ENCODE results near the gene THEMIS2. TPM values are rescaled to one million over a fixed set of nuclear protein-coding genes. Genes with fewer than 3 reads are reported as not detected.

Gene THEMIS2
- total RNA-seq, 3 donors from 2014 or later, result 3.8 to 17.7 (median 15.6) TPM

DNA sequence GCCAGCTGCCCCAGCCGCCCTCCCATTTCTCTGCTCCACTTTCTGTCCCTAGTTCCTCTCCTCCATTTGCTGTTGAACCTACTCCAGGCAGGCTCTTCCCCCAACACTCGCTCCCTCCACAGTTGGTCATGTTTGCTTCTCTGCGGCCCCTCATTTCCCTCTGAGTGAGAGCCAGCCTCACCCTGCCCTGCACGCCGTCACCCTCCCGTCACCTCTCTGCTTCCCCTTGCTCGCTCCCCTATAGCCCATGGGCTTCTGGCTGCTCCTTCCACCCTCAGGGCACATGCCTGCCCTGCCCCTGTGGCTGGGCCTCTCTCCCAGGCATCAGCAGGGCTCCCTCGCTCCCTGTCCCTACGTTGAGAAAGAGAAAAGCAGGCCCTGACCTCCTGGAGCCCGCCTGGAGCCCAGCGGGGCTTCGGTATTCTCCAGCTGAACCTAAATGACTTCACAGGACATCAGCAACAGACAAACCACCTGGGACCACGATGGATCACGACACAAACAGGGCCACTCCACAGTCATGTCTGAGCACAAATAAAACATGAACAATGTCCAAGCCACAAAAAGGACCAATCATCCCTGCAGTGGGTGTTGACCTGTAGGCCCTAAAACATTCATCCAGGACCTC, 13.3 kb upstream of the THEMIS2 start:
- peak in 1 of 3 donors; percentile 47 for DNase-seq

GRCh38 chr1:27861436-27861835, 10.9 kb upstream of the THEMIS2 start:
- Histone ChIP-seq H3K36me3 (ENCODE audit: low read depth) (no peaks in the 10 kb centered on the region), H3K4me3 (no peak overlapping the region), H3K4me1 (ENCODE audit: low read depth) (no peaks in the 10 kb centered on the region), H3K9me3 (no peaks in the 10 kb centered on the region)
- DNase-seq, result peak in 1 of 3 donors; percentile 9
- intact Hi-C loops (cut with DNase I, micrococcal nuclease), result no loop called here
- TF ChIP-seq CTCF (IDR thresholded peaks at IDR 0.05), result no peak
- ATAC-seq, result no peak

More for the DNA sequence above, 13.3 kb upstream of the THEMIS2 start:
- H3K9me3 ChIP-seq, result no peaks in the 10 kb centered on the region
- H3K4me1 ChIP-seq (ENCODE audit: low read depth), result no peaks in the 10 kb centered on the region
- ATAC-seq, result no peak
- no peak overlapping the region for H3K4me3 ChIP-seq
- intact Hi-C loops (cut with DNase I, micrococcal nuclease), result loop anchor here in 1 of 2 donors (5.0 kb wide), 1 partner anchor 123 kb away; no protein-coding TSS in a partner anchor
- no peak for TF ChIP-seq CTCF (IDR thresholded peaks at IDR 0.05)
- H3K36me3 ChIP-seq (ENCODE audit: low read depth), result no peaks in the 10 kb centered on the region

GRCh38 chr1:27862004-27862403, 10.3 kb upstream of the THEMIS2 start:
- TF ChIP-seq CTCF (IDR thresholded peaks at IDR 0.05), result no peak
- no peaks in the 10 kb centered on the region for H3K4me1 ChIP-seq (ENCODE audit: low read depth)
- H3K4me3 ChIP-seq, result no peak overlapping the region
- DNase-seq (peak in 1 of 3 donors; percentile 22), ATAC-seq (no peak)
- intact Hi-C loops (cut with DNase I, micrococcal nuclease), result no loop called here
- no peaks in the 10 kb centered on the region for H3K9me3 ChIP-seq
- H3K36me3 ChIP-seq (ENCODE audit: low read depth), result no peaks in the 10 kb centered on the region

DNA sequence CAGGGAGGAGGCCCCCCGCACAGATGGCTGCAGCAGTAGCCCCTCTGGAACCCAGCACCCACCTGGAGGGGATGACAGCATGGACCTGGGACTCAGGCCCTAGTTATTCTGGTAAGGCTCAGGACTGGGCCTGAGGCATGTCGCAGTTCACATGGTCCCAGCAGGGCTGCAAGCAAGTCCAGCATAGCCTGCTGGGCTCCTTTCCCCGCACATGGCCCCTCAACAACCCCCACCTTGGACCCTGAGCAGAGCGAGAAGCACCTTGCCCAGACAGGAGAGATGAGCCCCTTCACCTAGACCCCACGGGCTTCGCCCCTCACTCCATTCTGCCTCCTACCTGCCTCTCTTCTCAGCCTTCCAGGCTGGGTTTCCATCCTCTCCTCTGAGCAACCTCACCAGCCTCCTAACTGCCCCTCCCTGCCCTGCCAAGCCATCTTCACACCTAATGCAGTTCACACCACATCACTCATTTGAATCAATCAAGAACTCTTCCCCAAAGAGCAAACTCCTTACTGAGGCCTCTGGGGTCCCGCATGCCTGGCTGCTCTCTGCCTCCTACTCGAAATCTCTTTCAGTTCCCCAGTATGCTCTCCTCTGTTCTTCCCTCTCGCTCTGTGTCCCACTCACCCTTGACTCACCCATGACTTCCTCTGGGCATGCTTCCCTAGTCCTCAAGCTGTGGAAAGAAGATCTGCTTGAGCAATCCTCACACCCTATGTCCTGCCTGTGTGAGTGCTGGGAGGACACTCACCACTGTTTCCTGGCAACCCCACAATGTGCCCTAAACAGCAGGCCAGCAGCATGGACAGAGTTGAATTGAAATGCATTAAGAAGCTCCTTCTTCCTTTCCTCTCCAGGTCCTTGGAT, 9.4 kb upstream of the THEMIS2 start:
- H3K4me3 ChIP-seq, result no peak overlapping the region

GRCh38 chr1:27863538-27863915, 8.8 kb upstream of the THEMIS2 start:
- H3K36me3 ChIP-seq (ENCODE audit: low read depth), result no peaks in the 10 kb centered on the region
- no peak overlapping the region for H3K4me3 ChIP-seq
- ATAC-seq (peak; percentile 41), DNase-seq (peak in 1 of 3 donors; percentile 30)
- H3K4me1 ChIP-seq (ENCODE audit: low read depth), result no peaks in the 10 kb centered on the region
- no peaks in the 10 kb centered on the region for H3K9me3 ChIP-seq
- intact Hi-C loops (cut with DNase I, micrococcal nuclease), result no loop called here
- TF ChIP-seq CTCF (IDR thresholded peaks at IDR 0.05), result no peak

More for the DNA sequence above, 9.4 kb upstream of the THEMIS2 start:
- intact Hi-C loops (cut with DNase I, micrococcal nuclease), result no loop called here
- H3K36me3 ChIP-seq (ENCODE audit: low read depth), result no peaks in the 10 kb centered on the region
- no peaks in the 10 kb centered on the region for H3K9me3 ChIP-seq
- ATAC-seq (peak; percentile 74), DNase-seq (peak in 2 of 3 donors; percentile 45 to 50)
- no peaks in the 10 kb centered on the region for H3K4me1 ChIP-seq (ENCODE audit: low read depth)
- TF ChIP-seq CTCF (IDR thresholded peaks at IDR 0.05), result no peak

Data from mucosa of descending colon (tissue), 3 donors.